CD4-positive, alpha-beta T cell (primary cell): Measurements from ENCODE around the gene TBC1D19. TPM values are rescaled to one million over a fixed set of nuclear protein-coding genes. Genes with fewer than 3 reads are reported as not detected.

Source experiments
- ATAC-seq: fragments of 200-7000 bp; cut with Tn5 transposase; one replicate; pipeline ENCODE4 v1.10.0; 2022; ENCODE audit warnings: mild to moderate bottlenecking; ENCODE audit not compliant: poor library complexity
- CTCF ChIA-PET: fragments of 350-600 bp; sonication (Branson Sonifier 250); formaldehyde crosslinking; loops from one replicate; lab custom pipeline; 2021; ENCODE audit warnings: antibody characterized with exemption, inconsistent platforms; lab: Charles Lee
- POLR2A ChIA-PET: fragments of 350-600 bp; sonication (Branson Sonifier 250); formaldehyde crosslinking; loops from one replicate; lab custom pipeline; 2021; ENCODE audit warnings: antibody characterized with exemption, inconsistent platforms; lab: Charles Lee
- DNase-seq, 14 experiments: peaks; one replicate each; pipeline ENCODE4 v3.0.0-alpha.2; 2013 to 2020; ENCODE audit warnings: mixed read lengths in 2 of 14
- H3K27ac ChIP-seq, 2 donors: one replicate each; pipeline versions ENCODE4 v1.5.1 to v1.7.0; 2013; ENCODE audit warnings: low read length in 2 of 2, low read depth in 1 of 2, mild to moderate bottlenecking in 1 of 2
- H3K27me3 ChIP-seq, 2 experiments: 1 replicate in 1 of 2; 2 replicates in 1 of 2; pipeline versions ENCODE4 v1.6.1 to v1.7.0; 2013; ENCODE audit warnings: low read length in 2 of 2, control low read depth in 1 of 2, mild to moderate bottlenecking in 1 of 2, moderate library complexity in 1 of 2; ENCODE audit not compliant: insufficient read depth in 2 of 2, control insufficient read depth in 1 of 2
- H3K36me3 ChIP-seq: one replicate; pipeline ENCODE4 v1.6.1; 2013; ENCODE audit warnings: low read length, control low read depth; ENCODE audit not compliant: insufficient read depth
- H3K4me1 ChIP-seq: one replicate; pipeline ENCODE4 v1.6.1; 2013; ENCODE audit warnings: low read length, control low read depth; ENCODE audit not compliant: insufficient read depth
- H3K4me3 ChIP-seq: one replicate; pipeline ENCODE4 v1.5.1; 2013; ENCODE audit warnings: mild to moderate bottlenecking, low read length, moderate library complexity
- H3K9me3 ChIP-seq, 2 experiments: 1 replicate in 1 of 2; 2 replicates in 1 of 2; pipeline versions ENCODE4 v1.6.1 to v1.7.0; 2013; ENCODE audit warnings: low read length in 2 of 2, mild to moderate bottlenecking in 2 of 2, control low read depth in 1 of 2, moderate library complexity in 1 of 2; ENCODE audit not compliant: control insufficient read depth in 1 of 2, insufficient read depth in 1 of 2
- H3K27ac Mint-ChIP-seq: one replicate; pipeline ENCODE4 v1.8.0; 2020; ENCODE audit warnings: mixed read lengths
- H3K27me3 Mint-ChIP-seq: one replicate; pipeline ENCODE4 v1.8.0; 2021; ENCODE audit warnings: mixed read lengths
- H3K36me3 Mint-ChIP-seq: one replicate; pipeline ENCODE4 v1.8.0; 2021; ENCODE audit warnings: low read depth, mixed read lengths
- H3K4me1 Mint-ChIP-seq: one replicate; pipeline ENCODE4 v1.8.0; 2021; ENCODE audit warnings: low read depth, mixed read lengths
- H3K4me3 Mint-ChIP-seq: one replicate; pipeline ENCODE4 v1.8.0; 2020; ENCODE audit warnings: mild to moderate bottlenecking, mixed read lengths
- H3K9me3 Mint-ChIP-seq: one replicate; pipeline ENCODE4 v1.8.0; 2020; ENCODE audit warnings: mixed read lengths
- intact Hi-C, 2 experiments: fragments of 100-400 bp; cut with DNase I in 1 of 2; cut with micrococcal nuclease in 1 of 2; formaldehyde crosslinking; loops; one replicate each; pipeline versions ENCODE4 v1.15.1 to v1.9.0; 2023 to 2025; cut with DNase I, micrococcal nuclease
- total RNA-seq, 174 experiments: library from RNA in 2 of 174; stranded (reverse) in 2 of 174; gene quantifications; one replicate each; pipeline ENCODE4 v1.2.3 and lab custom pipeline; 2021 to 2026
- TF ChIP-seq, protein P1 (sequence below): fragments of 200-600 bp; IDR thresholded peaks from one replicate; pipeline ENCODE4 v1.8.0; 2022; ENCODE audit warnings: antibody characterized with exemption, mild to moderate bottlenecking

TBC1D19 gene
- total RNA-seq, 2 experiments from 2014 or later = 4.0 to 4.8 TPM

DNA sequence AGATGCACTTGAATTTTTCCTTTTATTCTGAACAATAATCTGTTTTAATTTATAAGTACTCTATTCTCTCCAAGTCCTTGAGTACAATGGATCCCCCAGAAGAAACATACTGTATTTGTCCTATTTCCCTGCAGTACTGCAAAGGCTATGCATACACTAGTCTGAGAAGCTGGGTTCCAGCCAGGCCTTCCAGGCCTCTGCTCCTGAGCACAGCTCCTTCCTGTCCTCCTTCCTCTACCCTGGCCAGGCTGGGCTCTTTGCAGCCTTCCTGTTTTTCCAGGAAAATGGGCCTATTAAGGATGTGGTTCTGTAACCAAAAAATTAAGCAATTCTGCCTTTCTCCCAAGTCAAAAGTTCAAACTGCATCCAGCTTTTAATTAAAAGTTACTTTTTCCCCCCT lies 208.8 kb downstream of the TBC1D19 start:
- ATAC-seq = no peak
- no peak for DNase-seq
- no peaks in the 10 kb centered on the region for H3K27me3 ChIP-seq
- Mint-ChIP-seq H3K9me3 (peaks cover 4% of the 10 kb centered on the region), H3K27me3 (no peaks in the 10 kb centered on the region), H3K4me3 (no peak overlapping the region), H3K27ac (no peak overlapping the region), H3K36me3 (no peaks in the 10 kb centered on the region), H3K4me1 (peaks cover 10% of the 10 kb centered on the region)
- ChIA-PET CTCF (no interaction called here), POLR2A (no interaction called here)
- TF ChIP-seq, protein P1, sequence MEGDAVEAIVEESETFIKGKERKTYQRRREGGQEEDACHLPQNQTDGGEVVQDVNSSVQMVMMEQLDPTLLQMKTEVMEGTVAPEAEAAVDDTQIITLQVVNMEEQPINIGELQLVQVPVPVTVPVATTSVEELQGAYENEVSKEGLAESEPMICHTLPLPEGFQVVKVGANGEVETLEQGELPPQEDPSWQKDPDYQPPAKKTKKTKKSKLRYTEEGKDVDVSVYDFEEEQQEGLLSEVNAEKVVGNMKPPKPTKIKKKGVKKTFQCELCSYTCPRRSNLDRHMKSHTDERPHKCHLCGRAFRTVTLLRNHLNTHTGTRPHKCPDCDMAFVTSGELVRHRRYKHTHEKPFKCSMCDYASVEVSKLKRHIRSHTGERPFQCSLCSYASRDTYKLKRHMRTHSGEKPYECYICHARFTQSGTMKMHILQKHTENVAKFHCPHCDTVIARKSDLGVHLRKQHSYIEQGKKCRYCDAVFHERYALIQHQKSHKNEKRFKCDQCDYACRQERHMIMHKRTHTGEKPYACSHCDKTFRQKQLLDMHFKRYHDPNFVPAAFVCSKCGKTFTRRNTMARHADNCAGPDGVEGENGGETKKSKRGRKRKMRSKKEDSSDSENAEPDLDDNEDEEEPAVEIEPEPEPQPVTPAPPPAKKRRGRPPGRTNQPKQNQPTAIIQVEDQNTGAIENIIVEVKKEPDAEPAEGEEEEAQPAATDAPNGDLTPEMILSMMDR = no peak
- H3K27ac ChIP-seq = no peak overlapping the region
- H3K4me1 ChIP-seq = peaks cover 8% of the 10 kb centered on the region
- no peaks in the 10 kb centered on the region for H3K36me3 ChIP-seq
- peaks cover 0 to 2% of the 10 kb centered on the region in 2 experiments for H3K9me3 ChIP-seq
- intact Hi-C loops = no loop called here
- no peak overlapping the region for H3K4me3 ChIP-seq

GRCh38 chr4:26793735-26794134 lies 209.9 kb downstream of the TBC1D19 start:
- Histone ChIP-seq H3K4me1 (no peaks in the 10 kb centered on the region), H3K4me3 (no peak overlapping the region), H3K9me3 (peaks cover 0 to 5% of the 10 kb centered on the region in 2 experiments), H3K27ac (no peak overlapping the region), H3K27me3 (no peaks in the 10 kb centered on the region), H3K36me3 (no peaks in the 10 kb centered on the region)
- DNase-seq (no peak), ATAC-seq (no peak)
- Mint-ChIP-seq H3K4me1 (no peaks in the 10 kb centered on the region), H3K27ac (no peak overlapping the region), H3K36me3 (no peaks in the 10 kb centered on the region), H3K4me3 (no peak overlapping the region), H3K27me3 (no peaks in the 10 kb centered on the region), H3K9me3 (peaks cover 6% of the 10 kb centered on the region)
- intact Hi-C loops = no loop called here
- CTCF ChIA-PET = no interaction called here
- POLR2A ChIA-PET = no interaction called here
- TF ChIP-seq, protein P1 = no peak

- Histone ChIP-seq H3K4me3 (no peak overlapping the region), H3K27me3 (no peaks in the 10 kb centered on the region), H3K4me1 (no peaks in the 10 kb centered on the region), H3K27ac (no peak overlapping the region), H3K9me3 (peaks cover 0 to 5% of the 10 kb centered on the region in 2 experiments), H3K36me3 (no peaks in the 10 kb centered on the region)
- H3K4me1 Mint-ChIP-seq = no peaks in the 10 kb centered on the region
- H3K36me3 Mint-ChIP-seq = no peaks in the 10 kb centered on the region
- no peak overlapping the region for H3K4me3 Mint-ChIP-seq
- intact Hi-C loops = no loop called here
- ATAC-seq (no peak), DNase-seq (no peak)
- no peaks in the 10 kb centered on the region for H3K27me3 Mint-ChIP-seq
- H3K27ac Mint-ChIP-seq = no peak overlapping the region
- POLR2A ChIA-PET = no interaction called here
- peaks cover 6% of the 10 kb centered on the region for H3K9me3 Mint-ChIP-seq
- CTCF ChIA-PET = no interaction called here
- TF ChIP-seq, protein P1 = no peak
These were observed 212.2 kb downstream of the TBC1D19 start for GRCh38 chr4:26796081-26796480.
